ENCODE data around the gene FABP1.

- TF ChIP-seq, protein P1, sequence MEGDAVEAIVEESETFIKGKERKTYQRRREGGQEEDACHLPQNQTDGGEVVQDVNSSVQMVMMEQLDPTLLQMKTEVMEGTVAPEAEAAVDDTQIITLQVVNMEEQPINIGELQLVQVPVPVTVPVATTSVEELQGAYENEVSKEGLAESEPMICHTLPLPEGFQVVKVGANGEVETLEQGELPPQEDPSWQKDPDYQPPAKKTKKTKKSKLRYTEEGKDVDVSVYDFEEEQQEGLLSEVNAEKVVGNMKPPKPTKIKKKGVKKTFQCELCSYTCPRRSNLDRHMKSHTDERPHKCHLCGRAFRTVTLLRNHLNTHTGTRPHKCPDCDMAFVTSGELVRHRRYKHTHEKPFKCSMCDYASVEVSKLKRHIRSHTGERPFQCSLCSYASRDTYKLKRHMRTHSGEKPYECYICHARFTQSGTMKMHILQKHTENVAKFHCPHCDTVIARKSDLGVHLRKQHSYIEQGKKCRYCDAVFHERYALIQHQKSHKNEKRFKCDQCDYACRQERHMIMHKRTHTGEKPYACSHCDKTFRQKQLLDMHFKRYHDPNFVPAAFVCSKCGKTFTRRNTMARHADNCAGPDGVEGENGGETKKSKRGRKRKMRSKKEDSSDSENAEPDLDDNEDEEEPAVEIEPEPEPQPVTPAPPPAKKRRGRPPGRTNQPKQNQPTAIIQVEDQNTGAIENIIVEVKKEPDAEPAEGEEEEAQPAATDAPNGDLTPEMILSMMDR (IDR thresholded peaks at IDR 0.05): no peak
- TF ChIP-seq POLR2A (IDR thresholded peaks at IDR 0.05) (no peak), EP300 (IDR thresholded peaks at IDR 0.05; ENCODE audit: low read depth) (no peak), POLR2AphosphoS5 (IDR thresholded peaks at IDR 0.05) (no peak)
Measured at GRCh38 chr2:88090446-88091283, 37.2 kb downstream of the FABP1 start.
